Superior temporal gyrus (tissue), 1 donor: ENCODE data around the gene CA10.

ENCODE experiments used
- DNase-seq: peaks from one replicate; pipeline ENCODE4 v3.0.0-alpha.2; 2016; ENCODE audit errors: extremely low spot score

Gene CA10

GRCh38 chr17:51954232-51954765 lies 204.2 kb downstream of the CA10 start:
- no peak for DNase-seq

GRCh38 chr17:51951741-51952140 lies 206.8 kb downstream of the CA10 start:
- no peak for DNase-seq

GRCh38 chr17:51948128-51948527 lies 210.4 kb downstream of the CA10 start:
- DNase-seq: no peak

- no peak for DNase-seq
Observed at GRCh38 chr17:51947160-51947735, 211.3 kb downstream of the CA10 start.

GRCh38 chr17:51946311-51946710 lies 212.2 kb downstream of the CA10 start:
- DNase-seq: no peak

GRCh38 chr17:51941272-51941671 lies 217.2 kb downstream of the CA10 start:
- no peak for DNase-seq

- no peak for DNase-seq
Observed at GRCh38 chr17:51937264-51937663, 221.2 kb downstream of the CA10 start.

GRCh38 chr17:51935477-51935876 lies 223.0 kb downstream of the CA10 start:
- DNase-seq: no peak

- DNase-seq: no peak
Observed at GRCh38 chr17:51933647-51934046, 224.9 kb downstream of the CA10 start.

- no peak for DNase-seq
Observed at GRCh38 chr17:51926448-51926847, 232.1 kb downstream of the CA10 start.

GRCh38 chr17:51921500-51921899 lies 237.0 kb downstream of the CA10 start:
- no peak for DNase-seq

- no peak for DNase-seq
Observed at GRCh38 chr17:51914577-51914976, 243.9 kb downstream of the CA10 start.

GRCh38 chr17:51913491-51914205 lies 244.9 kb downstream of the CA10 start:
- no peak for DNase-seq

- no peak for DNase-seq
Observed at GRCh38 chr17:51912939-51913338, 245.6 kb downstream of the CA10 start.

GRCh38 chr17:51911237-51911636 lies 247.3 kb downstream of the CA10 start:
- DNase-seq: no peak

- DNase-seq: no peak
Observed at GRCh38 chr17:51909971-51910370, 248.5 kb downstream of the CA10 start.

- DNase-seq: no peak
Observed at GRCh38 chr17:51908841-51909537, 249.5 kb downstream of the CA10 start.

- no peak for DNase-seq
Observed at GRCh38 chr17:51907041-51907440, 251.5 kb downstream of the CA10 start.

GRCh38 chr17:51904379-51904778 lies 254.1 kb downstream of the CA10 start:
- DNase-seq: no peak

- DNase-seq: no peak
Observed at GRCh38 chr17:51901242-51901641, 257.3 kb downstream of the CA10 start.

GRCh38 chr17:51891936-51892335 lies 266.6 kb downstream of the CA10 start:
- no peak for DNase-seq

GRCh38 chr17:51890710-51891109 lies 267.8 kb downstream of the CA10 start:
- no peak for DNase-seq

GRCh38 chr17:51888816-51889215 lies 269.7 kb downstream of the CA10 start:
- no peak for DNase-seq
